ENCODE results near the gene ABLIM1. TPM values are rescaled to one million over a fixed set of nuclear protein-coding genes. Genes with fewer than 3 reads are reported as not detected.

Gene ABLIM1
- total RNA-seq, 4 donors from 2014 or later, result 56.9 to 108 (median 96.1) TPM

- no peaks in the 10 kb centered on the region for H3K4me1 ChIP-seq
- in situ Hi-C loops (cut with MboI; ENCODE audit: low pct_ligation_motif_present in 1 of 4, low pct_unique_long_range_greater_than_20kb in 1 of 4, low sequenced_read_pairs in 3 of 4) (loop anchor here in 2 of 4 donors (25.0 kb wide), 2 partner anchors 234 to 334 kb away; no protein-coding TSS in a partner anchor), intact Hi-C loops (cut with DNase I; ENCODE audit: low total_unique reads) (no loop called here)
- no peaks in the 10 kb centered on the region for H3K27me3 ChIP-seq
- H3K36me3 ChIP-seq, result peaks cover 0 to 5% (median 0%) of the 10 kb centered on the region in 4 donors
- 90 to 97% methylated on average over 9 of the region's 9 CpGs for WGBS, 2 donors (ENCODE audit: low coverage in 1 of 2)
- H3K4me3 ChIP-seq, result no peak overlapping the region
- H3K9me3 ChIP-seq, result no peaks in the 10 kb centered on the region
- TF ChIP-seq EP300 (IDR thresholded peaks at IDR 0.05; ENCODE audit: low read depth) (no peak), CTCF (IDR thresholded peaks at IDR 0.05) (no peak), POLR2A (IDR thresholded peaks at IDR 0.05) (no peak), POLR2AphosphoS5 (IDR thresholded peaks at IDR 0.05) (no peak)
- no peak overlapping the region for H3K27ac ChIP-seq
- no peak for DNase-seq
Measured at GRCh38 chr10:114453576-114453975, 204.5 kb downstream of the ABLIM1 start.

GRCh38 chr10:114448897-114449296, 209.2 kb downstream of the ABLIM1 start:
- in situ Hi-C loops (cut with MboI; ENCODE audit: low pct_ligation_motif_present in 1 of 4, low pct_unique_long_range_greater_than_20kb in 1 of 4, low sequenced_read_pairs in 3 of 4), result loop anchor here in 2 of 4 donors (25.0 kb wide), 1 partner anchor 137 kb away; no protein-coding TSS in a partner anchor
- Histone ChIP-seq H3K27ac (no peak overlapping the region), H3K4me3 (no peak overlapping the region), H3K36me3 (peaks cover 0 to 5% (median 0%) of the 10 kb centered on the region in 4 donors), H3K9me3 (no peaks in the 10 kb centered on the region), H3K27me3 (no peaks in the 10 kb centered on the region), H3K4me1 (no peaks in the 10 kb centered on the region)
- WGBS, 2 donors (ENCODE audit: low coverage in 1 of 2), result 82 to 83% methylated on average over 1 to 2 of the region's 2 CpGs
- no peak for DNase-seq
- intact Hi-C loops (cut with DNase I; ENCODE audit: low total_unique reads), result no loop called here
- no peak for TF ChIP-seq POLR2AphosphoS5 (IDR thresholded peaks at IDR 0.05)
- no peak for TF ChIP-seq CTCF (IDR thresholded peaks at IDR 0.05)
- no peak for TF ChIP-seq POLR2A (IDR thresholded peaks at IDR 0.05)
- TF ChIP-seq EP300 (IDR thresholded peaks at IDR 0.05; ENCODE audit: low read depth), result no peak

- no peak overlapping the region for H3K4me3 ChIP-seq
- intact Hi-C loops (cut with DNase I; ENCODE audit: low total_unique reads), result no loop called here
- no peaks in the 10 kb centered on the region for H3K9me3 ChIP-seq
- H3K27me3 ChIP-seq, result no peaks in the 10 kb centered on the region
- H3K36me3 ChIP-seq, result peaks cover 0 to 19% (median 3%) of the 10 kb centered on the region in 4 donors
- in situ Hi-C loops (cut with MboI; ENCODE audit: low pct_ligation_motif_present in 1 of 4, low pct_unique_long_range_greater_than_20kb in 1 of 4, low sequenced_read_pairs in 3 of 4), result loop anchor here in 2 of 4 donors (25.0 kb wide), 1 partner anchor 133 kb away; no protein-coding TSS in a partner anchor
- DNase-seq, result no peak
- WGBS, 2 donors (ENCODE audit: low coverage in 1 of 2), result 75 to 80% methylated on average over 1 to 6 of the region's 6 CpGs
- TF ChIP-seq POLR2AphosphoS5 (IDR thresholded peaks at IDR 0.05), result no peak
- TF ChIP-seq CTCF (IDR thresholded peaks at IDR 0.05), result no peak
- no peak for TF ChIP-seq EP300 (IDR thresholded peaks at IDR 0.05; ENCODE audit: low read depth)
- TF ChIP-seq POLR2A (IDR thresholded peaks at IDR 0.05), result no peak
- no peaks in the 10 kb centered on the region for H3K4me1 ChIP-seq
- H3K27ac ChIP-seq, result no peak overlapping the region
Measured at GRCh38 chr10:114445332-114445731, 212.7 kb downstream of the ABLIM1 start.

- no peak for DNase-seq
- no peak overlapping the region for H3K27ac ChIP-seq
- H3K9me3 ChIP-seq, result no peaks in the 10 kb centered on the region
- intact Hi-C loops (cut with DNase I; ENCODE audit: low total_unique reads), result no loop called here
- H3K4me3 ChIP-seq, result no peak overlapping the region
- in situ Hi-C loops (cut with MboI; ENCODE audit: low pct_ligation_motif_present in 1 of 4, low pct_unique_long_range_greater_than_20kb in 1 of 4, low sequenced_read_pairs in 3 of 4), result loop anchor here in 2 of 4 donors (25.0 kb wide), 1 partner anchor 133 kb away; no protein-coding TSS in a partner anchor
- TF ChIP-seq POLR2A (IDR thresholded peaks at IDR 0.05) (no peak), POLR2AphosphoS5 (IDR thresholded peaks at IDR 0.05) (no peak), EP300 (IDR thresholded peaks at IDR 0.05; ENCODE audit: low read depth) (no peak), CTCF (IDR thresholded peaks at IDR 0.05) (no peak)
- no peaks in the 10 kb centered on the region for H3K27me3 ChIP-seq
- H3K4me1 ChIP-seq, result no peaks in the 10 kb centered on the region
- peaks cover 0 to 23% (median 6%) of the 10 kb centered on the region in 4 donors for H3K36me3 ChIP-seq
Measured at GRCh38 chr10:114444819-114445218, 213.3 kb downstream of the ABLIM1 start.

Measured in transverse colon (tissue), 4 donors.